Large intestine (tissue), 3 donors: ENCODE data around the gene ARHGAP9. TPM values are rescaled to one million over a fixed set of nuclear protein-coding genes. Genes with fewer than 3 reads are reported as not detected.
"Not testable (repeated sequence)": the region's sequence is repeated elsewhere in the genome, so short reads cannot be mapped to it uniquely, and the experiment has no call there.

Source experiments
- DNase-seq, 2 donors: peaks; one replicate each; pipeline versions ENCODE4 v3.0.0 to v3.0.0-alpha.2; 2013
- H3K27ac ChIP-seq: one replicate; pipeline ENCODE4 v1.5.1; 2013; ENCODE audit warnings: low read length
- H3K27me3 ChIP-seq: 2 replicates; pipeline ENCODE4 v1.6.1; 2013; ENCODE audit warnings: low read length; ENCODE audit not compliant: control insufficient read depth, insufficient read depth
- H3K36me3 ChIP-seq: 2 replicates; pipeline ENCODE4 v1.6.1; 2013; ENCODE audit warnings: low read length; ENCODE audit not compliant: control insufficient read depth, insufficient read depth
- H3K4me1 ChIP-seq: one replicate; pipeline ENCODE4 v1.6.1; 2013; ENCODE audit warnings: low read length; ENCODE audit not compliant: control insufficient read depth, insufficient read depth
- H3K4me3 ChIP-seq: one replicate; pipeline ENCODE4 v1.5.1; 2013; ENCODE audit warnings: low read length
- H3K9me3 ChIP-seq: one replicate; pipeline ENCODE4 v1.6.1; 2013; ENCODE audit warnings: mild to moderate bottlenecking, low read depth, low read length, moderate library complexity; ENCODE audit not compliant: control insufficient read depth
- WGBS: methylation state at CpG from one replicate; pipeline ENCODE4 v1.1.5; 2013; ENCODE audit warnings: low lambda C conversion rate; ENCODE audit not compliant: insufficient coverage; 5-methylcytosine and 5-hydroxymethylcytosine counted together
- polyA plus RNA-seq: library from polyadenylated mRNA; unstranded; fragments of 120-200 nt; gene quantifications from one replicate; pipeline ENCODE4 v1.2.1, GENCODE V29; 2013

ARHGAP9 gene
- polyA plus RNA-seq, 1 donor: 16.1 TPM

DNA sequence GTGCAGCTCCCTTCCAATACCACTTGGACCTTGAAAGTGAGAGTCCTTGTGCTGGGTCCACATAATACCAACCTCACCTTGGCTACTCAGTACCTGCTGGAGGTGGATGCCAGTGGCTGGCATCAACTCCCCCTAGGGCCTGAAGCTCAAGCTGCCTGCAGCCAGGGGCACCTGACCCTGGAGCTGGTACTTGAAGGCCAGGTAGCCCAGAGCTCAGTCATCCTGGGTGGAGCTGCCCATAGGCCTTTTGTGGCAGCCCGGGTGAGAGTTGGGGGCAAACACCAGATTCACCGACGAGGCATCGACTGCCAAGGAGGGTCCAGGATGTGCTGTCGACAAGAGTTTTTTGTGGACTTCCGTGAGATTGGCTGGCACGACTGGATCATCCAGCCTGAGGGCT, 30.3 kb downstream of the ARHGAP9 start:
- H3K4me1 ChIP-seq: peaks cover 32% of the 10 kb centered on the region
- no peaks in the 10 kb centered on the region for H3K36me3 ChIP-seq
- H3K27me3 ChIP-seq: no peaks in the 10 kb centered on the region
- no peak overlapping the region for H3K27ac ChIP-seq
- H3K4me3 ChIP-seq: no peak overlapping the region
- WGBS: no CpG with 5 or more reads among the region's 7 CpGs
- DNase-seq: no peak
- no peaks in the 10 kb centered on the region for H3K9me3 ChIP-seq

DNA sequence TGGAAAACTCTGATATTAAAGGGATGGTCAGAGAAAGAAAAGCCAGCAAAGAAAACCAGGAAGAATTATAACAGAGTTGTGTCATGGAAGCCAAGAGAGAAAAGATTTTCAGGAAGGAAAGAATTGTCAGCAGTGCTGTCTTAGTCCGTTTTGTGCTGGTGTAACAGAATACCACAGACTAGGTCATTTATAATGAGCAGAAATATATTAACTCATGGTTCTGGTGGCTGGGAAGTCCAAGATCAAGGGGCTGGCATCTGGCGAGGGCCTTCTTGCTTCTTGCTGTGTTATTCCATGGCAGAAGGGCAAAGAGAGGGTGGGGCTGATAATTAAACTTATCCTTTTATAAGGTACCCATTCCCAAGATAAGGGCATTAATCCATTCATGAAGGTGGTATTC, 31.0 kb downstream of the ARHGAP9 start:
- no peaks in the 10 kb centered on the region for H3K27me3 ChIP-seq
- H3K27ac ChIP-seq: no peak overlapping the region
- peaks cover 27% of the 10 kb centered on the region for H3K4me1 ChIP-seq
- no peak for DNase-seq
- H3K4me3 ChIP-seq: no peak overlapping the region
- no peaks in the 10 kb centered on the region for H3K9me3 ChIP-seq
- WGBS: no CpG with 5 or more reads among the region's 2 CpGs
- H3K36me3 ChIP-seq: no peaks in the 10 kb centered on the region

DNA sequence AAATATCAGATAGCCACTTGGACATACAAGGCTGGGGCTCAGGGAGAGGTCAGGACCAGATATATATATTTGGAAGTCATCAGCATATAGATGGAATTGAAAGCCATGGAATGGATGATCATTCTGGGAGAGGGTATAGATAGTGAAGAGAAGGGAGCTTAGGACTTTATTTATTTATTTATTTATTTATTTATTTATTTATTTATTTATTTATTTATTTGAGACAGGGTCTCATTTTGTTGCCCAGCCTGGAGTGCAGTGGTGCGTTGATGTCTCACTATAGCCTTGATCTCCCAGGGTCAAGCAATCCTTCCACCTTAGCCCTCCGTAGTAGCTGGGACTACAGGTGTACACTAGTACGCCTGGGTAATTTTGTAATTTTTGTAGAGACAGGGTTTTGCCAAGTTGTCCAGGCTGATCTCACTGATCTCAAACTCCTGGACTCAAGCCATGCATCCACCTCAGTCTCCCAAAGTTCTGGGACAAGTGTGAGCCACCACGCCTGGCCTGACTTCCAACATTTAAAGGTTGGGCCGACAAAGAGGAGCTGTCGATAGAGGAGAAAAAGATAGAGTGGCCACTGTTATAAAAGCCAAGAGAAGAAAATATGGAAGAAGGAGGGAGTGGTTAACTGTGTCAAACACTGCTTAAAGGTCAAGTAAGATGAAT, 33.2 kb downstream of the ARHGAP9 start:
- no peaks in the 10 kb centered on the region for H3K9me3 ChIP-seq
- DNase-seq: no peak
- H3K36me3 ChIP-seq: no peaks in the 10 kb centered on the region
- H3K4me1 ChIP-seq: peaks cover 14% of the 10 kb centered on the region
- H3K27me3 ChIP-seq: no peaks in the 10 kb centered on the region
- 95% methylated on average over 3 of the region's 6 CpGs for WGBS
- no peak overlapping the region for H3K4me3 ChIP-seq
- H3K27ac ChIP-seq: no peak overlapping the region

DNA sequence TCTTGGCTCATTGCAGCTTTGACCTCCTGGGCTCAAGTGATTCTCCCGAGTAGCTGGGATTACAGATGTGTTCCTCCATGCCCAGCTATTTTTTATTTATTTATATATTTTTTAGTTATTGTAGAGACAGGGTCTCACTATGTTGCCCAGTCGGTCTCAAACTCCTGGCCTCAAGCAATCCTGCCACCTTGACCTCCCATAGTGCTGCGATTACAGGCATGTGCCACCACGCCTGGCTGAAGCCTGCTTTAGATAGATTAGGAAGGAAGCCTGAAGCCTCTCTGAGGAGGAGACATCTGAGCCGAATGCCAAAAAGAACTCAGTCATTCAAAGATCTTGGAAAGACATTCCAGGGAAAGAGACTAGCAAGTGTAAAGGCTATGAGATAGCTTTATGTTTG, 34.9 kb downstream of the ARHGAP9 start:
- Histone ChIP-seq H3K36me3 (no peaks in the 10 kb centered on the region), H3K4me1 (no peaks in the 10 kb centered on the region), H3K4me3 (no peak overlapping the region), H3K27me3 (no peaks in the 10 kb centered on the region), H3K9me3 (no peaks in the 10 kb centered on the region), H3K27ac (no peak overlapping the region)
- WGBS: no CpG with 5 or more reads among the region's 5 CpGs
- DNase-seq: no peak

DNA sequence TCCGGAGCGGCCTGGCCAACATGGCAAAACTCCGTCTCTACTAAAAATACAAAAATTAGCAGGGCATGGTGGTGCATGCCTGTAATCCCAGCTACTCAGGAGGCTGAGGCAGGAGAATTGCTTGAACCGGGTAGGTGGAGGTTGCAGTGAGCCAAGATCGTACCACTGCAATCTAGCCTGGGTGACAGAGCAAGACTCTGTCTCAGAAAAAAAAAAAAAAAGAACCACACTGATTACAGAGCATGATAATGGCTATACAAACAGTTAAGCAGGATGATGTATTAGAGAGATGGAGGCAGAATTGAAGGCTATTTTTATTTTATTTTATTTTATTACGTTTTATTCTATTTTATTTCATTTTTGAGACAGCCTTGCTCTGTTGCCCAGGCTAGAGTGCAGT, 35.3 kb downstream of the ARHGAP9 start:
- not testable (repeated sequence) for H3K4me3 ChIP-seq, H3K27me3 ChIP-seq, DNase-seq, H3K4me1 ChIP-seq, H3K36me3 ChIP-seq, H3K27ac ChIP-seq, H3K9me3 ChIP-seq
- 77% methylated on average over 3 of the region's 6 CpGs for WGBS

DNA sequence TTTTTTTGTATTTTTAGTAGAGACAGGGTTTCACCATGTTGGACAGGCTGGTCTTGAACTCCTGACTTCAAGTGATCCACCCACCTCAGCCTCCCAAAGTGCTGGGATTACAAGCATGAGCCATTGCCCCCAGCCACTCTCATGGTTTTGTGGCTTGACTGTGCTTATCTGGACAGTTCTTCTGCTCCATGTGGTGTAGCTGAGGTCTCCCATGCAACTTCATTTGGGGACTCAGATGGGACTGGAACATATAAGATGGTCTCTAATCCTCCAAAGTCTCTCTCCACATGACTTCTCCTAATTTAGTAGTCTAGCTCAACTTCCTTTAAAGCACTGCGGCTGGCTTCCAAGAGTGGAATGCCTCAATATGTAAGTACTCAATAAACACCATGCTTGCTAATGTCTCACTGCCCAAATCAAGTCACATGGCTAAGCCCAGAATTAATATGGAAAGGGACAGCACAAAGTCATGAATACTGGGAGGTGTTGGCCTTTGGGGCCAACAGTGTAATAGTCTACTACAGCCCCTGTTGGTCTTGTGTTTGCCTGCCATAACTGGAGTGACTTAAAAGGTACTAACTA, 37.7 kb downstream of the ARHGAP9 start:
- DNase-seq: no peak
- Histone ChIP-seq H3K36me3 (no peaks in the 10 kb centered on the region), H3K4me1 (no peaks in the 10 kb centered on the region), H3K27ac (no peak overlapping the region), H3K9me3 (no peaks in the 10 kb centered on the region), H3K27me3 (no peaks in the 10 kb centered on the region), H3K4me3 (no peak overlapping the region)
- WGBS: no CpG with 5 or more reads among the region's 1 CpG

DNA sequence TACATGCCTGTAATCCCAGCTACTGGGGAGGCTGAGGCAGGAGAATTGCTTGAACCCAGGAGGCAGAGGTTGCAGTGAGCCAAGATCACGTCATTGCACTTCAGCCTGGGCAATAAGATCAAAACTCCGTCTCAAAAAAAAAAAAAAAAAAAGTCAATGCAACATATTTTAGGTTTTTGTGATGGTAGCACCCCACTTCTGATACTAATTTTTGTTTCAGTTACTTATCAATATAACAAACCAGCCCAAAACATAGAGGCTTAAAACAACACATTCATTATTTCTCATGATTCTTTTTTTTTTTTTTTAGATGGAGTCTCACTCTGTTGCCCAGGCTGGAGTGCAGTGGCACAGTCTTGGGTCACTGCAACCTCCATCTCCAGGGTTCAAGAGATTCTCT, 38.3 kb downstream of the ARHGAP9 start:
- no CpG with 5 or more reads among the region's 2 CpGs for WGBS
- DNase-seq, H3K9me3 ChIP-seq, H3K27ac ChIP-seq, H3K36me3 ChIP-seq, H3K4me3 ChIP-seq, H3K27me3 ChIP-seq, H3K4me1 ChIP-seq: not testable (repeated sequence)

DNA sequence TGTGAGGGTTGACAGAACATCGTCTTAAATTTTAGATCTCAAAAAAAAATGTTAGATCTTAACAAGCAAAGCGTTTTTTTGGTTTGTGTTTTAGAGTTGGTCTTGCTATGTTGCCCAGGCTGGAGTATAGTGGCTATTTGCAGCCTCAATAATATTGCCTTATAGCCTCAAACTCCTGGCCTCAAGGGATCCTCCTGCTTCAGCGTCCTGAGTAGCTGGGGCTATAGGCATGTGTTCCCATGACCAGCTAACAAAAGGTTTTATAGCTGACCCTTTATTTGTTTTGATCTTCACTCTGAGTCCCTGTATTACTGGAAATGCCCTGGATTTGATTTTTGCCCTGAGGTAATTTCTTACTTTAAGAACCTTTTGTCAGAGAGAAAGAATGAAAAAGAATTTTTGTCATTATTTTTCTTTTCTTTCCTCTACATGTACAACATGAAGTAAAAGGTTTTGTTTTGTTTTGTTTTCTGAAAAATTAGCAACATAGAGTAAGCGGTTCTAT, 39.9 kb downstream of the ARHGAP9 start:
- no peak overlapping the region for H3K4me3 ChIP-seq
- no peak for DNase-seq
- no peaks in the 10 kb centered on the region for H3K36me3 ChIP-seq
- H3K27me3 ChIP-seq: no peaks in the 10 kb centered on the region
- peaks cover 3% of the 10 kb centered on the region for H3K4me1 ChIP-seq
- WGBS: 86% methylated on average over 1 of the region's 4 CpGs
- H3K27ac ChIP-seq: no peak overlapping the region
- H3K9me3 ChIP-seq: no peaks in the 10 kb centered on the region

DNA sequence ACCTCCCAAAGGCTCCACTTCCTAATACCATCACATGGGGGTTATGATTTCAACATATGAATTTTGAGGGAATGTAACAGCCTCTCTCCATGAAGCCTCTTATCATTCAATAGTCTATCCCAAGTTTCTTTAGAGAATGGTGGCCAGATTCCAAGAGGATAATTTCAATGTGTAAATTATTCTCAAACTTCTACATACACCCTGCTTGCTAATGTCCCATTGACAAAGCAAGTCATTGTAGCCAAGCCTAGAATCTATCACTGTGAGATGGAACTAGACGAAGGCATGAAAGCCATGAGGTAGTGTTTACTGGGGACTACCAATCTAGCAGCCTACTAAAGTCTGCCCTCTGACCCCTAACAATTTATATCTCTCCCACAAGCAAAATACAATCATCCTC, 41.3 kb downstream of the ARHGAP9 start:
- WGBS: no CpG with 5 or more reads among the region's 1 CpG
- no peaks in the 10 kb centered on the region for H3K27me3 ChIP-seq
- no peaks in the 10 kb centered on the region for H3K9me3 ChIP-seq
- DNase-seq: no peak
- no peak overlapping the region for H3K27ac ChIP-seq
- H3K36me3 ChIP-seq: no peaks in the 10 kb centered on the region
- no peak overlapping the region for H3K4me3 ChIP-seq
- H3K4me1 ChIP-seq: peaks cover 11% of the 10 kb centered on the region

DNA sequence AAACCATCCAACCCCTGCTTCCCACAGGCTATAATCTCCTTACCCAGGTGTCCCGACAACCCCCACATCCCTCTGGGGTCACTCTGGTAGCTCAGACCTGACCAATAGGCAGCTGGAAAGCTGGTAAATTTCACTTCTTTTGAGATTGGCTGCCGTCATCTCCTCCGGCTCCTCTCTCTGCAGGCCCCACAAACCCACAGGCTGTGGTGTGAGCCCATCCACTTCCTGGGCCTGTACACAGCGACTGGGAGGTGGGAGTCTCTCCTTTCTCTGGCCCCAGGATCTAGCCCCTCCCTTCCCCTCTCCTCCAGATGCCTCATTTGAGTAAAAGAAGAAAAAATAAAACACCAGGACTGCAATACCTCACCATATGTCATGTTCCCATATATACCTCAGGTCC, 44.4 kb downstream of the ARHGAP9 start:
- Histone ChIP-seq H3K9me3 (no peaks in the 10 kb centered on the region), H3K36me3 (no peaks in the 10 kb centered on the region), H3K27ac (no peak overlapping the region), H3K4me3 (no peak overlapping the region), H3K27me3 (no peaks in the 10 kb centered on the region), H3K4me1 (peaks cover 15% of the 10 kb centered on the region)
- DNase-seq: no peak
- WGBS: no CpG with 5 or more reads among the region's 4 CpGs
